HG03097 (cell line): ENCODE results near the gene GTF2F2.

Experiments
- ATAC-seq: cut with Tn5 transposase; IDR thresholded peaks from one replicate; pipeline ENCODE4 v1.9.1; 2021; ENCODE audit not compliant: unreplicated experiment, low FRiP score

GTF2F2 gene

GRCh38 chr13:45119991-45120864, at the start of gene GTF2F2:
Gene GTF2F2 (plus strand): TSS chr13:45120510. CDS start chr13:45120656, 146 bp downstream.
- ATAC-seq: peak; percentile 51

GRCh38 chr13:45073809-45074208, 46.5 kb upstream of the GTF2F2 start:
- no peak for ATAC-seq

GRCh38 chr13:45074721-45075120, 45.6 kb upstream of the GTF2F2 start:
- ATAC-seq: no peak

- no peak for ATAC-seq
Observed at GRCh38 chr13:45078003-45078402, 42.3 kb upstream of the GTF2F2 start.

GRCh38 chr13:45082964-45083363, 37.3 kb upstream of the GTF2F2 start:
- no peak for ATAC-seq

GRCh38 chr13:45084515-45084914, 35.8 kb upstream of the GTF2F2 start:
- ATAC-seq: no peak

GRCh38 chr13:45086484-45086883, 33.8 kb upstream of the GTF2F2 start:
- no peak for ATAC-seq

- ATAC-seq: no peak
Observed at GRCh38 chr13:45092663-45093062, 27.6 kb upstream of the GTF2F2 start.

- ATAC-seq: no peak
Observed at GRCh38 chr13:45100573-45101262, 19.6 kb upstream of the GTF2F2 start.

GRCh38 chr13:45101327-45102018, 18.8 kb upstream of the GTF2F2 start:
- ATAC-seq: no peak

GRCh38 chr13:45102136-45102507, 18.2 kb upstream of the GTF2F2 start:
- ATAC-seq: no peak

GRCh38 chr13:45103449-45103848, 16.9 kb upstream of the GTF2F2 start:
- ATAC-seq: no peak

GRCh38 chr13:45104261-45104660, 16.0 kb upstream of the GTF2F2 start:
- ATAC-seq: no peak

GRCh38 chr13:45105895-45106294, 14.4 kb upstream of the GTF2F2 start:
- ATAC-seq: no peak

GRCh38 chr13:45107539-45107938, 12.8 kb upstream of the GTF2F2 start:
- ATAC-seq: no peak

GRCh38 chr13:45108716-45109101, 11.6 kb upstream of the GTF2F2 start:
- peak; percentile 36 for ATAC-seq

GRCh38 chr13:45109102-45109720, 11.1 kb upstream of the GTF2F2 start:
- ATAC-seq: peak; percentile 78

GRCh38 chr13:45113233-45114224, 6.8 kb upstream of the GTF2F2 start:
- no peak for ATAC-seq

- peak; percentile 16 for ATAC-seq
Observed at GRCh38 chr13:45119469-45119990, 780 bp upstream of the GTF2F2 start.
